CD4-positive, alpha-beta T cell (primary cell): ENCODE data around the gene TINAGL1. TPM values are rescaled to one million over a fixed set of nuclear protein-coding genes. Genes with fewer than 3 reads are reported as not detected.
A peak's percentile ranks its signal among the peaks of the same experiment; 100 is the strongest.

ENCODE experiments used
- ATAC-seq: fragments of 200-7000 bp; cut with Tn5 transposase; one replicate; pipeline ENCODE4 v1.10.0; 2022; ENCODE audit warnings: mild to moderate bottlenecking; ENCODE audit not compliant: poor library complexity
- CTCF ChIA-PET: fragments of 350-600 bp; sonication (Branson Sonifier 250); formaldehyde crosslinking; loops from one replicate; lab custom pipeline; 2021; ENCODE audit warnings: antibody characterized with exemption, inconsistent platforms; lab: Charles Lee
- POLR2A ChIA-PET: fragments of 350-600 bp; sonication (Branson Sonifier 250); formaldehyde crosslinking; loops from one replicate; lab custom pipeline; 2021; ENCODE audit warnings: antibody characterized with exemption, inconsistent platforms; lab: Charles Lee
- DNase-seq, 14 experiments: peaks; one replicate each; pipeline ENCODE4 v3.0.0-alpha.2; 2013 to 2020; ENCODE audit warnings: mixed read lengths in 2 of 14
- H3K27ac ChIP-seq, 2 donors: one replicate each; pipeline versions ENCODE4 v1.5.1 to v1.7.0; 2013; ENCODE audit warnings: low read length in 2 of 2, low read depth in 1 of 2, mild to moderate bottlenecking in 1 of 2
- H3K27me3 ChIP-seq, 2 experiments: 1 replicate in 1 of 2; 2 replicates in 1 of 2; pipeline versions ENCODE4 v1.6.1 to v1.7.0; 2013; ENCODE audit warnings: low read length in 2 of 2, control low read depth in 1 of 2, mild to moderate bottlenecking in 1 of 2, moderate library complexity in 1 of 2; ENCODE audit not compliant: insufficient read depth in 2 of 2, control insufficient read depth in 1 of 2
- H3K36me3 ChIP-seq: one replicate; pipeline ENCODE4 v1.6.1; 2013; ENCODE audit warnings: low read length, control low read depth; ENCODE audit not compliant: insufficient read depth
- H3K4me1 ChIP-seq: one replicate; pipeline ENCODE4 v1.6.1; 2013; ENCODE audit warnings: low read length, control low read depth; ENCODE audit not compliant: insufficient read depth
- H3K4me3 ChIP-seq: one replicate; pipeline ENCODE4 v1.5.1; 2013; ENCODE audit warnings: mild to moderate bottlenecking, low read length, moderate library complexity
- H3K9me3 ChIP-seq, 2 experiments: 1 replicate in 1 of 2; 2 replicates in 1 of 2; pipeline versions ENCODE4 v1.6.1 to v1.7.0; 2013; ENCODE audit warnings: low read length in 2 of 2, mild to moderate bottlenecking in 2 of 2, control low read depth in 1 of 2, moderate library complexity in 1 of 2; ENCODE audit not compliant: control insufficient read depth in 1 of 2, insufficient read depth in 1 of 2
- H3K27ac Mint-ChIP-seq: one replicate; pipeline ENCODE4 v1.8.0; 2020; ENCODE audit warnings: mixed read lengths
- H3K27me3 Mint-ChIP-seq: one replicate; pipeline ENCODE4 v1.8.0; 2021; ENCODE audit warnings: mixed read lengths
- H3K36me3 Mint-ChIP-seq: one replicate; pipeline ENCODE4 v1.8.0; 2021; ENCODE audit warnings: low read depth, mixed read lengths
- H3K4me1 Mint-ChIP-seq: one replicate; pipeline ENCODE4 v1.8.0; 2021; ENCODE audit warnings: low read depth, mixed read lengths
- H3K4me3 Mint-ChIP-seq: one replicate; pipeline ENCODE4 v1.8.0; 2020; ENCODE audit warnings: mild to moderate bottlenecking, mixed read lengths
- H3K9me3 Mint-ChIP-seq: one replicate; pipeline ENCODE4 v1.8.0; 2020; ENCODE audit warnings: mixed read lengths
- CTCF ChIP-seq: fragments of 200-600 bp; IDR thresholded peaks from one replicate; pipeline ENCODE4 v1.8.0; 2022; ENCODE audit warnings: antibody characterized with exemption, mild to moderate bottlenecking
- intact Hi-C, 2 experiments: fragments of 100-400 bp; cut with DNase I in 1 of 2; cut with micrococcal nuclease in 1 of 2; formaldehyde crosslinking; loops; one replicate each; pipeline versions ENCODE4 v1.15.1 to v1.9.0; 2023 to 2025; cut with DNase I, micrococcal nuclease
- total RNA-seq, 174 experiments: library from RNA in 2 of 174; stranded (reverse) in 2 of 174; gene quantifications; one replicate each; pipeline ENCODE4 v1.2.3 and lab custom pipeline; 2021 to 2026

TINAGL1 gene
- total RNA-seq, 2 experiments from 2014 or later = not detected

GRCh38 chr1:31541194-31541593 lies 35.1 kb upstream of the TINAGL1 start:
- Histone ChIP-seq H3K27me3 (peaks cover 0 to 7% of the 10 kb centered on the region in 2 experiments), H3K27ac (no peak overlapping the region), H3K9me3 (peaks cover 0 to 5% of the 10 kb centered on the region in 2 experiments), H3K36me3 (no peaks in the 10 kb centered on the region), H3K4me1 (peaks cover 4% of the 10 kb centered on the region), H3K4me3 (no peak overlapping the region)
- POLR2A ChIA-PET = no interaction called here
- H3K9me3 Mint-ChIP-seq = no peaks in the 10 kb centered on the region
- peaks cover 3% of the 10 kb centered on the region for H3K4me1 Mint-ChIP-seq
- H3K27ac Mint-ChIP-seq = no peak overlapping the region
- no peaks in the 10 kb centered on the region for H3K36me3 Mint-ChIP-seq
- DNase-seq (peak in 1 of 14 experiments; percentile 1), ATAC-seq (no peak)
- TF ChIP-seq CTCF = no peak
- CTCF ChIA-PET = interaction anchor here (0.9 kb wide), 1 partner anchor 8 kb away, joined by 3 read pairs; no protein-coding TSS in a partner anchor
- intact Hi-C loops = no loop called here
- H3K27me3 Mint-ChIP-seq = peaks cover 8% of the 10 kb centered on the region
- no peak overlapping the region for H3K4me3 Mint-ChIP-seq

GRCh38 chr1:31545927-31546540 lies 30.3 kb upstream of the TINAGL1 start:
- no peak overlapping the region for H3K4me3 Mint-ChIP-seq
- H3K36me3 Mint-ChIP-seq = no peaks in the 10 kb centered on the region
- peaks cover 8% of the 10 kb centered on the region for H3K4me1 Mint-ChIP-seq
- CTCF ChIA-PET = no interaction called here
- POLR2A ChIA-PET = no interaction called here
- Histone ChIP-seq H3K27me3 (peaks cover 0 to 3% of the 10 kb centered on the region in 2 experiments), H3K36me3 (no peaks in the 10 kb centered on the region), H3K9me3 (peaks cover 0 to 5% of the 10 kb centered on the region in 2 experiments), H3K4me1 (peaks cover 16% of the 10 kb centered on the region), H3K27ac (no peak overlapping the region), H3K4me3 (no peak overlapping the region)
- no peak for TF ChIP-seq CTCF
- H3K9me3 Mint-ChIP-seq = no peaks in the 10 kb centered on the region
- no peak for ATAC-seq
- H3K27ac Mint-ChIP-seq = no peak overlapping the region
- DNase-seq = no peak
- intact Hi-C loops = loop anchor here (5.0 kb wide), 2 partner anchors 364 to 384 kb away; no protein-coding TSS in a partner anchor
- peaks cover 12% of the 10 kb centered on the region for H3K27me3 Mint-ChIP-seq

GRCh38 chr1:31548534-31548906 lies 27.8 kb upstream of the TINAGL1 start:
- H3K4me3 Mint-ChIP-seq = no peak overlapping the region
- no peak for TF ChIP-seq CTCF
- CTCF ChIA-PET = interaction anchor here (0.8 to 1.9 kb wide), 6 partner anchors 11 to 386 kb away, joined by 3 to 9 read pairs (median 4); no protein-coding TSS in a partner anchor
- no peak overlapping the region for H3K27ac Mint-ChIP-seq
- Histone ChIP-seq H3K27ac (no peak overlapping the region), H3K4me1 (peaks cover 16% of the 10 kb centered on the region), H3K27me3 (peaks cover 0 to 3% of the 10 kb centered on the region in 2 experiments), H3K9me3 (no peaks in the 10 kb centered on the region), H3K4me3 (no peak overlapping the region), H3K36me3 (no peaks in the 10 kb centered on the region)
- peaks cover 12% of the 10 kb centered on the region for H3K27me3 Mint-ChIP-seq
- no peaks in the 10 kb centered on the region for H3K36me3 Mint-ChIP-seq
- peak in 1 of 14 experiments; percentile 8 for DNase-seq
- intact Hi-C loops = loop anchor here (2.0 to 5.0 kb wide), 3 partner anchors 366 to 386 kb away; no protein-coding TSS in a partner anchor
- no peaks in the 10 kb centered on the region for H3K9me3 Mint-ChIP-seq
- H3K4me1 Mint-ChIP-seq = peaks cover 8% of the 10 kb centered on the region
- ATAC-seq = peak; percentile 11
- POLR2A ChIA-PET = interaction anchor here (0.9 kb wide), 1 partner anchor 97 kb away, joined by 4 read pairs; the partner anchor contains the start of gene PEF1
